Loucy (cell line): ENCODE data around the gene FAM170A.

Experiments
- EZH2phosphoT487 ChIP-seq: fragments of 200-600 bp; IDR thresholded peaks from 2 replicates; pipeline ENCODE4 v1.6.1; 2018; ENCODE audit warnings: antibody characterized with exemption, mild to moderate bottlenecking, moderate library complexity, borderline replicate concordance
- TF ChIP-seq, protein P1 (sequence below): fragments of 200-600 bp; sonication (generic); conservative IDR thresholded peaks from 2 replicates; pipeline ENCODE4 v1.5.1; 2014; ENCODE audit warnings: mild to moderate bottlenecking, antibody characterized with exemption, low read length

DNA sequence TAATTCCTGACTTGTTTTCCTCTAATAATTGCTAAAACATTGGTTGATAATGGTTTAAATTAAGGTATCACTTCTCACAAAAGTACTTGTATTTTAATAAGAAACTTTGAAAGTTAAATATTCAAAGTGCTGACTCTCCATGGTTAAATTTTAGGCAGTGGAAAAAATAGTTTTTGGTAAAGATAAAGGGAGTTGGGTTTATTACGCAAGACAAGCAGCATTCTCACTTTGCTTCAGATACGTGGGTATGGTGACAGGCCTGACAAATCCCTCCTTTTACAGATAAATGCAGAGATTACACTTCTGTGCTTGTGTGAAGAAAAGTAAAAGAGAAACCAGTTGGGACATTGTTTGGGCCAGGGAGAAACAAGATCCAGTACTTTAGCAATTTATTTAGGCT is 14.5 kb upstream of the FAM170A start:
- TF ChIP-seq, protein P1, sequence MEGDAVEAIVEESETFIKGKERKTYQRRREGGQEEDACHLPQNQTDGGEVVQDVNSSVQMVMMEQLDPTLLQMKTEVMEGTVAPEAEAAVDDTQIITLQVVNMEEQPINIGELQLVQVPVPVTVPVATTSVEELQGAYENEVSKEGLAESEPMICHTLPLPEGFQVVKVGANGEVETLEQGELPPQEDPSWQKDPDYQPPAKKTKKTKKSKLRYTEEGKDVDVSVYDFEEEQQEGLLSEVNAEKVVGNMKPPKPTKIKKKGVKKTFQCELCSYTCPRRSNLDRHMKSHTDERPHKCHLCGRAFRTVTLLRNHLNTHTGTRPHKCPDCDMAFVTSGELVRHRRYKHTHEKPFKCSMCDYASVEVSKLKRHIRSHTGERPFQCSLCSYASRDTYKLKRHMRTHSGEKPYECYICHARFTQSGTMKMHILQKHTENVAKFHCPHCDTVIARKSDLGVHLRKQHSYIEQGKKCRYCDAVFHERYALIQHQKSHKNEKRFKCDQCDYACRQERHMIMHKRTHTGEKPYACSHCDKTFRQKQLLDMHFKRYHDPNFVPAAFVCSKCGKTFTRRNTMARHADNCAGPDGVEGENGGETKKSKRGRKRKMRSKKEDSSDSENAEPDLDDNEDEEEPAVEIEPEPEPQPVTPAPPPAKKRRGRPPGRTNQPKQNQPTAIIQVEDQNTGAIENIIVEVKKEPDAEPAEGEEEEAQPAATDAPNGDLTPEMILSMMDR: no peak
- no peak for TF ChIP-seq EZH2phosphoT487
